H9 (cell line): Measurements from ENCODE around the gene KCNK1. TPM values are rescaled to one million over a fixed set of nuclear protein-coding genes. Genes with fewer than 3 reads are reported as not detected.

ENCODE experiments used
- DNase-seq: peaks from one replicate; pipeline ENCODE4 v3.0.0-alpha.2; 2017
- H2AFZ ChIP-seq: one replicate; pipeline ENCODE4 v1.6.1; 2013; ENCODE audit warnings: mild to moderate bottlenecking, low read length, control low read depth, moderate library complexity
- H2AK5ac ChIP-seq: 2 replicates; pipeline ENCODE4 v1.6.1; 2013; ENCODE audit warnings: low read length, control low read depth, mixed read lengths; ENCODE audit not compliant: insufficient read length
- H2BK120ac ChIP-seq: one replicate; pipeline ENCODE4 v1.6.1; 2013; ENCODE audit warnings: low read depth, mild to moderate bottlenecking, low read length, control low read depth, inconsistent platforms; ENCODE audit not compliant: poor library complexity, severe bottlenecking
- H2BK12ac ChIP-seq: 2 replicates; pipeline ENCODE4 v1.6.1; 2013; ENCODE audit warnings: low read length, control low read depth, mixed read lengths, low read depth; ENCODE audit not compliant: insufficient read length
- H2BK15ac ChIP-seq: 2 replicates; pipeline ENCODE4 v1.6.1; 2013; ENCODE audit warnings: low read depth, low read length, control low read depth
- H2BK20ac ChIP-seq: one replicate; pipeline ENCODE4 v1.6.1; 2013; ENCODE audit warnings: low read depth, mild to moderate bottlenecking, low read length, control low read depth, inconsistent platforms; ENCODE audit not compliant: poor library complexity, severe bottlenecking
- H2BK5ac ChIP-seq: 2 replicates; pipeline ENCODE4 v1.6.1; 2013; ENCODE audit warnings: low read length, control low read depth, mixed read lengths; ENCODE audit not compliant: insufficient read length
- H3K14ac ChIP-seq: 2 replicates; pipeline ENCODE4 v1.6.1; 2013; ENCODE audit warnings: low read length, control low read depth; ENCODE audit not compliant: insufficient read depth
- H3K18ac ChIP-seq: 2 replicates; pipeline ENCODE4 v1.6.1; 2013; ENCODE audit warnings: low read depth, mild to moderate bottlenecking, mixed read lengths, low read length, control low read depth; ENCODE audit not compliant: insufficient read length
- H3K23ac ChIP-seq: 2 replicates; pipeline ENCODE4 v1.6.1; 2013; ENCODE audit warnings: low read length, control low read depth, mixed read lengths, low read depth; ENCODE audit not compliant: insufficient read length
- H3K23me2 ChIP-seq: 2 replicates; pipeline ENCODE4 v1.6.1; 2013; ENCODE audit warnings: low read depth, mild to moderate bottlenecking, mixed read lengths, low read length, control low read depth; ENCODE audit not compliant: insufficient read length, poor library complexity, severe bottlenecking
- H3K27ac ChIP-seq: 2 replicates; pipeline ENCODE4 v1.5.1; 2013; ENCODE audit warnings: low read length, control low read depth, mixed read lengths, low read depth; ENCODE audit not compliant: insufficient read length
- H3K27me3 ChIP-seq: 2 replicates; pipeline ENCODE4 v1.6.1; 2013; ENCODE audit warnings: low read length, control low read depth, inconsistent platforms; ENCODE audit not compliant: insufficient read depth
- H3K4ac ChIP-seq: 2 replicates; pipeline ENCODE4 v1.6.1; 2013; ENCODE audit warnings: low read depth, mild to moderate bottlenecking, control low read depth, inconsistent platforms, low read length, moderate library complexity
- H3K4me1 ChIP-seq: 2 replicates; pipeline ENCODE4 v1.6.1; 2013; ENCODE audit warnings: low read length, control low read depth, inconsistent platforms; ENCODE audit not compliant: insufficient read depth
- H3K4me2 ChIP-seq: 2 replicates; pipeline ENCODE4 v1.6.1; 2013; ENCODE audit warnings: low read length, control low read depth, mixed read lengths; ENCODE audit not compliant: insufficient read length, insufficient read depth
- H3K56ac ChIP-seq: 2 replicates; pipeline ENCODE4 v1.6.1; 2013; ENCODE audit warnings: low read depth, mild to moderate bottlenecking, mixed read lengths, low read length, control low read depth; ENCODE audit not compliant: insufficient read length
- H3K79me1 ChIP-seq: 2 replicates; pipeline ENCODE4 v1.6.1; 2013; ENCODE audit warnings: low read depth, mild to moderate bottlenecking, moderate library complexity, low read length, control low read depth, inconsistent platforms; ENCODE audit not compliant: insufficient read depth, poor library complexity, severe bottlenecking
- H3K79me2 ChIP-seq: 2 replicates; pipeline ENCODE4 v1.6.1; 2013; ENCODE audit warnings: low read length, control low read depth, inconsistent platforms; ENCODE audit not compliant: insufficient read depth
- H3K9ac ChIP-seq: 2 replicates; pipeline ENCODE4 v1.6.1; 2013; ENCODE audit warnings: low read length, control low read depth, mixed read lengths; ENCODE audit not compliant: insufficient read length; ENCODE audit errors: extremely low read depth
- H3K9me3 ChIP-seq: one replicate; pipeline ENCODE4 v1.6.1; 2013; ENCODE audit warnings: low read depth, low read length, inconsistent platforms; ENCODE audit not compliant: control insufficient read depth
- H3T11ph ChIP-seq: one replicate; pipeline ENCODE4 v1.6.1; 2013; ENCODE audit warnings: mild to moderate bottlenecking, low read length, control low read depth, inconsistent platforms
- H4K20me1 ChIP-seq: one replicate; pipeline ENCODE4 v1.6.1; 2013; ENCODE audit not compliant: control insufficient read depth, insufficient read length, insufficient read depth
- H4K5ac ChIP-seq: 2 replicates; pipeline ENCODE4 v1.6.1; 2013; ENCODE audit warnings: low read depth, mild to moderate bottlenecking, mixed read lengths, low read length, control low read depth; ENCODE audit not compliant: insufficient read length
- H4K8ac ChIP-seq: replicated peaks from 2 replicates; pipeline ENCODE4 v1.6.1; 2013; ENCODE audit warnings: low read length, control low read depth, mixed read lengths, low read depth; ENCODE audit not compliant: insufficient read length
- H4K91ac ChIP-seq: 2 replicates; pipeline ENCODE4 v1.6.1; 2013; ENCODE audit warnings: low read depth, mild to moderate bottlenecking, moderate library complexity, mixed read lengths, low read length, control low read depth; ENCODE audit not compliant: insufficient read length
- H3K27ac Mint-ChIP-seq, 3 experiments: 2 replicates in 2 of 3; 3 replicates in 1 of 3; pipeline ENCODE4 v1.8.0; 2020 to 2021; ENCODE audit warnings: mixed read lengths in 3 of 3, mild to moderate bottlenecking in 1 of 3, moderate library complexity in 1 of 3
- H3K27me3 Mint-ChIP-seq: 2 replicates; pipeline ENCODE4 v1.8.0; 2021; ENCODE audit warnings: low read depth, mild to moderate bottlenecking, moderate library complexity, mixed read lengths
- H3K36me3 Mint-ChIP-seq, 3 experiments: 2 replicates in 2 of 3; 3 replicates in 1 of 3; pipeline ENCODE4 v1.8.0; 2020 to 2021; ENCODE audit warnings: low read depth in 3 of 3, mixed read lengths in 3 of 3; ENCODE audit not compliant: insufficient read depth in 1 of 3
- H3K4me1 Mint-ChIP-seq, 2 experiments: 2 replicates each; pipeline ENCODE4 v1.8.0; 2020; ENCODE audit warnings: mixed read lengths in 2 of 2
- H3K4me3 Mint-ChIP-seq, 2 experiments: 2 replicates in 1 of 2; 3 replicates in 1 of 2; pipeline ENCODE4 v1.8.0; 2020 to 2021; ENCODE audit warnings: mild to moderate bottlenecking in 2 of 2, mixed read lengths in 2 of 2, moderate library complexity in 1 of 2
- H3K9me3 Mint-ChIP-seq, 2 experiments: 2 replicates in 1 of 2; 3 replicates in 1 of 2; pipeline ENCODE4 v1.8.0; 2020; ENCODE audit warnings: mild to moderate bottlenecking in 2 of 2, mixed read lengths in 2 of 2, moderate library complexity in 1 of 2
- CTCF ChIP-seq: fragments of 200-600 bp; sonication (generic); conservative IDR thresholded peaks from 3 replicates; pipeline ENCODE4 v1.8.0; 2021; ENCODE audit warnings: antibody characterized with exemption, mild to moderate bottlenecking
- WGBS: extraction: QIAGEN DNeasy Blood & Tissue Kit; methylation state at CpG from one replicate; pipeline ENCODE4 v1.1.7; 2013; ENCODE audit warnings: missing lambda C conversion rate, low lambda C conversion rate, mixed read lengths; ENCODE audit not compliant: insufficient read length; ENCODE audit errors: extremely low coverage; 5-methylcytosine and 5-hydroxymethylcytosine counted together
- total RNA-seq: library from RNA; stranded (reverse); gene quantifications from 2 replicates; pipeline ENCODE4 v1.2.1, GENCODE V29; 2021

Gene KCNK1
- total RNA-seq, 1 experiment from 2014 or later = 9.9 TPM

- no peak overlapping the region for H2BK12ac ChIP-seq
- H3K27ac ChIP-seq = no peak overlapping the region
- no peak overlapping the region for H3K4ac ChIP-seq
- no peak overlapping the region for H3T11ph ChIP-seq
- DNase-seq = no peak
- no peak overlapping the region for H4K91ac ChIP-seq
- no peak overlapping the region for H3K27ac Mint-ChIP-seq
- no peak overlapping the region for H2AFZ ChIP-seq
- H3K9me3 ChIP-seq = no peaks in the 10 kb centered on the region
- no peaks in the 10 kb centered on the region for H3K4me1 ChIP-seq
- no peak overlapping the region for H2BK20ac ChIP-seq
- H4K5ac ChIP-seq = no peak overlapping the region
- no peaks in the 10 kb centered on the region for H4K20me1 ChIP-seq
- H3K4me1 Mint-ChIP-seq = peaks cover 6 to 11% of the 10 kb centered on the region in 2 experiments; a peak in 3 of 4 replicates
- H3K27me3 Mint-ChIP-seq = no peaks in the 10 kb centered on the region
- no peak overlapping the region for H3K4me2 ChIP-seq
- H3K14ac ChIP-seq = no peak overlapping the region
- H3K36me3 Mint-ChIP-seq = peaks cover 12 to 31% (median 28%) of the 10 kb centered on the region in 3 experiments; a peak in 6 of 7 replicates
- no peaks in the 10 kb centered on the region for H3K79me2 ChIP-seq
- no peak overlapping the region for H2AK5ac ChIP-seq
- no peak overlapping the region for H3K18ac ChIP-seq
- no peaks in the 10 kb centered on the region for H3K79me1 ChIP-seq
- no peak overlapping the region for H3K9ac ChIP-seq
- no peak overlapping the region for H2BK15ac ChIP-seq
- no peak overlapping the region for H3K23ac ChIP-seq
- no peaks in the 10 kb centered on the region for H3K9me3 Mint-ChIP-seq
- no peak for TF ChIP-seq CTCF
- no peaks in the 10 kb centered on the region for H3K27me3 ChIP-seq
- no peak overlapping the region for H4K8ac ChIP-seq
- H3K4me3 Mint-ChIP-seq = no peak overlapping the region
- no peak overlapping the region for H2BK5ac ChIP-seq
- H3K56ac ChIP-seq = no peak overlapping the region
- no CpG with 5 or more reads among the region's 8 CpGs for WGBS
- no peak overlapping the region for H2BK120ac ChIP-seq
- H3K23me2 ChIP-seq = no peaks in the 10 kb centered on the region
Observed at GRCh38 chr1:233668146-233668724, 54.3 kb downstream of the KCNK1 start.
